GM12878 (cell line): ENCODE measurements around the gene P2RX4.

Source experiments
- BHLHE40 ChIP-seq, 2 experiments: fragments of 450-650 bp in 1 of 2; IDR thresholded peaks; 2 replicates each; pipeline ENCODE4 v1.6.1; 2011 to 2017; ENCODE audit warnings: low read depth in 2 of 2, borderline replicate concordance in 1 of 2, improper control_type of control experiment in 1 of 2, low read length in 1 of 2, mild to moderate bottlenecking in 1 of 2
- CEBPB ChIP-seq, 2 experiments: fragments of 150-350 bp in 1 of 2; IDR thresholded peaks; 2 replicates each; pipeline ENCODE4 v1.6.1; 2012 to 2014; ENCODE audit warnings: low read depth in 2 of 2, low read length in 2 of 2, borderline replicate concordance in 1 of 2, inconsistent platforms in 1 of 2

- no peak for TF ChIP-seq CEBPB (IDR thresholded peaks at IDR 0.05; ENCODE audit: borderline replicate concordance in 1 of 2, low read depth in 2 of 2, low read length in 2 of 2)
- no peak for TF ChIP-seq BHLHE40 (IDR thresholded peaks at IDR 0.05; ENCODE audit: borderline replicate concordance in 1 of 2, low read depth in 2 of 2, low read length in 1 of 2)
These were observed 40.4 kb downstream of the P2RX4 start for GRCh38 chr12:121250359-121250758.
